ENCODE measurements around the gene BPIFB2. TPM values are rescaled to one million over a fixed set of nuclear protein-coding genes. Genes with fewer than 3 reads are reported as not detected.

Gene BPIFB2
- polyA plus RNA-seq, 1 donor, result not detected

DNA sequence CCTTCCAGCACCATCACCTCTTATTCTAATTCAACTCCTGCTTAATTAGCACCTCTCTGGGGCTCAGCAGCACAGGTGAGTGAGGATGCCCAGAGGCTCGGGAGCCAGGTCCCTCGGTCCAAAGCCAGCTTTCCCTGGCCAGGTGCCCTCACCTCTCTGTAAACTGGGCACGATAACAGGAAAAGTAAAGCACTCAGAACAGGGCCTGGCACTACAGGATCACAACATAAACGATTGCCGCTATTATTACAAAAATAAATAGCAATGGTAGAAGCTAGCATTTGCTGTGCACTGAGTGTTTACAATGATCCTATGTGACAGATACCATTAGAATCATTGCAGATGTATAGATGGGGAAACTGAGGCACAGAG, 2.6 kb downstream of the BPIFB2 start:
- Histone ChIP-seq H3K36me3 (ENCODE audit: control insufficient read depth, insufficient read depth, low read length) (no peaks in the 10 kb centered on the region), H3K9me3 (ENCODE audit: control insufficient read depth, low read depth, low read length) (no peaks in the 10 kb centered on the region), H3K4me3 (ENCODE audit: low read length) (no peak overlapping the region), H3K4me1 (ENCODE audit: control insufficient read depth, insufficient read depth, low read length) (no peaks in the 10 kb centered on the region), H3K27ac (ENCODE audit: low read length) (no peak overlapping the region), H3K27me3 (ENCODE audit: control insufficient read depth, insufficient read depth, low read length) (peaks cover 5% of the 10 kb centered on the region)
- no CpG with 5 or more reads among the region's 5 CpGs for WGBS (ENCODE audit: insufficient coverage, low lambda C conversion rate)
- no peak for DNase-seq

DNA sequence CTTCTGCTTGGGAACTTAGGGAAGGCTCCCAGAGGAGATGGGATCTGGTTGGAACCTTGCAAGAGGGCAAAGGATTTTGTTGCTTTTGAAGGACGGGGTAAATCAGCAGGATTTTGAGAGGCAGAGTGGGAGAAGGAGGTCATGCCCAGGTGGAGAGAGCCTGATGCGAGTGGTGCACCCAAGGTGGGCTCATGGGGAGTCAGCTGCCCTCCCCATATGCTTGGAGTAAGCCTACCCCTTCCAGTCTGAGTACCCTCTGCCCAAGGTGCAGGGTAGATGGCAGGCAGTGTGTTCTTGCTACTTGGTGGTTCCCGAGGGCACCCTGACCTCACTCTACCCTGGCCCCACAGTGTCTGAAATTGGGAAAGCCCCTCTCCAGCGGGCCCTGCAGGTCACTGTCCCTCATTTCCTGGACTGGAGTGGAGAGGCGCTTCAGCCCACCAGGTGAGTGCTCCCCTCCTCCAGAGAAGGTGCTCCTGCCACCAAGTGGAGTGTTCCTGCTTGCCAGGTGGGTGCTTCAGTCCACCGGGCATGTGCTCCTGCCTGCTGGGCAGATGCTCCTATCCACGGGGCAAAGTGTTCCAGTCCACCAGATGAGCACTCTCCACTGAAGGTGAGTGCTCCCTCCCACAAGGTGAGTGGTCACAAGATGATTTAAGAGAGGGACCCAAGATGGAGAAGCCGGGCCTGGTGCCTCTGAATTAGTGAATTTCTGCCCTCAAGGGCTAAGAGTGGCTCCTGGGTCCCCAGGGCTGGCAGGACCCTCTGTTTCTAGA, 3.4 kb downstream of the BPIFB2 start:
- Histone ChIP-seq H3K36me3 (ENCODE audit: control insufficient read depth, insufficient read depth, low read length) (no peaks in the 10 kb centered on the region), H3K27me3 (ENCODE audit: control insufficient read depth, insufficient read depth, low read length) (peaks cover 6% of the 10 kb centered on the region), H3K27ac (ENCODE audit: low read length) (no peak overlapping the region), H3K4me3 (ENCODE audit: low read length) (no peak overlapping the region), H3K9me3 (ENCODE audit: control insufficient read depth, low read depth, low read length) (no peaks in the 10 kb centered on the region), H3K4me1 (ENCODE audit: control insufficient read depth, insufficient read depth, low read length) (no peaks in the 10 kb centered on the region)
- WGBS (ENCODE audit: insufficient coverage, low lambda C conversion rate), result no CpG with 5 or more reads among the region's 8 CpGs
- no peak for DNase-seq

DNA sequence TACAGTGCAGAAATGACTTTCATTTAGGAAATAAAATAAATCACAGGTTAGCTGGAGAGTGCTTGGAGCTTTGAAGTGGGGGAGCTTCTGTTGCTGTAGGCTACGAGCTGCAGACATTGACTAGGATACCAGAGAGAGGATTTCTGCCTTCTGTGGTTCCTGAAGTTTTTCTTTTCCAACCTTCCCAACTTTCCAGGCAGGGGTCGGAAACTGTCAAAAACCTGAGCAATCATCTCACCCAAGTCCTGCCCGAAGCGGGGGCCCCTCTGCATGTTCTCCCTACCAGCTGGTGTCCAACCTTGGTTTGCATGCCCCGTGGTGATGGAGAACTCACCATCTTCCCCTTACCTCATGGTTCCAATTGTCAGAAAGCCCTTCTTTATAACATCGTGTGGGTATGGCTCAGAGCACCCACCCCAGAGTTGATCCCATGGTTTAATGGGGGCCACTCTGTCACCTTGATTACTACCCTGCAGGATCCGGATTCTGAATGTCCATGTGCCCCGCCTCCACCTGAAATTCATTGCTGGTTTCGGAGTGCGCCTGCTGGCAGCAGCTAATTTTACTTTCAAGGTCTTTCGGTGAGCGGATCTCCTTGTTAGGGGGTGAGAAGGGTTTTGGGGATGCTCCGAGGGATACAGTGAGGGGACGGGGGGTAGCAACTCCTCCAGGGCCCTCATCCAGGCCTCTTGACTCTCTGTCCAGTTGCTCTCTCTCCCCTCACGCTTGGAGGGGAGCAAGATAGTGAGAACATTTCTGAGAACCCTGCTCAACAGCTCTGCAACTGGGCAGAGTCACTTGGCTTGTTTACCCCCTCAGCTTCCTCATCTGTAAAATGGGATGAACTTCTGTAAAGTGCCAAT, 5.1 kb downstream of the BPIFB2 start:
- no CpG with 5 or more reads among the region's 15 CpGs for WGBS (ENCODE audit: insufficient coverage, low lambda C conversion rate)
- H3K4me3 ChIP-seq (ENCODE audit: low read length), result no peak overlapping the region
- no peaks in the 10 kb centered on the region for H3K36me3 ChIP-seq (ENCODE audit: control insufficient read depth, insufficient read depth, low read length)
- no peaks in the 10 kb centered on the region for H3K9me3 ChIP-seq (ENCODE audit: control insufficient read depth, low read depth, low read length)
- no peak overlapping the region for H3K27ac ChIP-seq (ENCODE audit: low read length)
- H3K4me1 ChIP-seq (ENCODE audit: control insufficient read depth, insufficient read depth, low read length), result no peaks in the 10 kb centered on the region
- peaks cover 6% of the 10 kb centered on the region for H3K27me3 ChIP-seq (ENCODE audit: control insufficient read depth, insufficient read depth, low read length)
- DNase-seq, result no peak

DNA sequence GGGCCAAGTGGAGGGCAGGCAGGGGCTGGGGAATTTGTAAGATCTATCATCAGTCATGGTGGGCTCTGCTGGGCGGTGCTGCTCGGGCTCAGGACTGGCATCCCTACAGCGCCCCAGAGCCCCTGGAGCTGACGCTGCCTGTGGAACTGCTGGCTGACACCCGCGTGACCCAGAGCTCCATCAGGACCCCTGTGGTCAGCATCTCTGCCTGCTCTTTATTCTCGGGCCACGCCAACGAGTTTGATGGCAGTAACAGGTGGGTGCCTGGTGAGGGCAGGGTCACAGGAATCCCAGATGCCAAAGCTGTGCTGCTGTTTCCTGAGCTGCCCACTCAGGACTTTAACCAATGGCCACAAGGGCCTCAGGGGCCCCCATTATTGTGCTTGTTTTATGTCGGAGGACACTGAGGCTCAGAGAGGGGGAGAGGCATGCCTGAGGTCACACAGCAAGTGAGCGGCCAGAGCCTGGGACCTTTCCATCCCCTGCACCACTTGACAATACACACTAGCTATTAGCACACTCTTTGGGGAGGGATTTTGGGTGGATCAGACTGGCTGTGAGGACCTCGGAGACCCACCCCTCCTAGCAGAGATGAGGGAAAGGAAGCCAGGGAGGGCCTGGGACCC, 6.3 kb downstream of the BPIFB2 start:
- Histone ChIP-seq H3K27me3 (ENCODE audit: control insufficient read depth, insufficient read depth, low read length) (peaks cover 6% of the 10 kb centered on the region), H3K4me1 (ENCODE audit: control insufficient read depth, insufficient read depth, low read length) (no peaks in the 10 kb centered on the region), H3K4me3 (ENCODE audit: low read length) (no peak overlapping the region), H3K9me3 (ENCODE audit: control insufficient read depth, low read depth, low read length) (no peaks in the 10 kb centered on the region), H3K36me3 (ENCODE audit: control insufficient read depth, insufficient read depth, low read length) (no peaks in the 10 kb centered on the region), H3K27ac (ENCODE audit: low read length) (no peak overlapping the region)
- WGBS (ENCODE audit: insufficient coverage, low lambda C conversion rate), result no CpG with 5 or more reads among the region's 12 CpGs
- DNase-seq, result no peak

DNA sequence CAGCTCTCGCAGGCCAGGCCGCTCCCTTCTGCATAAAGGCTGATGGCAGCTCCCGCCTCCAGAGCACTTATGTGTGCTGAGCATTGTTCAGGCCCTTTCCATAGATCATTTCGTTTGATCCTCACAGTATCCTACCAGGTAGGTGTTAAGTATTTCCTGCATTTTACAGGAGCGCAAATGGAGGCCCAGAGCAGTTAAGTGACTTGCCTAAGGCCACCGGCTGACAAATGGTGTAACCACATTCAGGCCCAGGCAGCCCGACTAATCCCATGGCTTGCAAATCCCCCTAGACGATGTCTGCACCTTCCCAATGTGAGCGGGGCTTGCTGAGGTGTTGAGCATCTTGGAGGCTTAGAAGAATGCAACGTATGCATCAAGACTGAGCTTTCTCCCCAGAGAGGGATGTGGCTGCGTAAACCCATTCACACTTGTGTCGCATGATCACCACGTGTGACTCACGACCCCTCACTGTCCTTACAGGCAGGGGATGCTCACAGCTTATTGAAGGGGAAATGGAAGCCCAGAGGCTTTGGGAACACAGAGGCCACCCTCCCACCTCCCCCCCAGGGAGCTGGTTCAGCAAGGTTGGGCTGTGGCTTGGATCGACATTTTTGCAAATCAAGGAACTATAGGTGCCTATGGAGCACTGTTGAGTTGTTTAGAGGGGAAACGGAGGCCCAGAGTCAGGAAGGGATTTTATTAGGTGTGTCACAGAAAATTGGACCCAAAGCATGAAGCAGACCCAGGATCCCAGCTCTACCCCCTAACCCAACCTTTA, 7.0 kb downstream of the BPIFB2 start:
- no CpG with 5 or more reads among the region's 16 CpGs for WGBS (ENCODE audit: insufficient coverage, low lambda C conversion rate)
- Histone ChIP-seq H3K4me1 (ENCODE audit: control insufficient read depth, insufficient read depth, low read length) (no peaks in the 10 kb centered on the region), H3K27me3 (ENCODE audit: control insufficient read depth, insufficient read depth, low read length) (peaks cover 6% of the 10 kb centered on the region), H3K36me3 (ENCODE audit: control insufficient read depth, insufficient read depth, low read length) (no peaks in the 10 kb centered on the region), H3K4me3 (ENCODE audit: low read length) (no peak overlapping the region), H3K9me3 (ENCODE audit: control insufficient read depth, low read depth, low read length) (no peaks in the 10 kb centered on the region), H3K27ac (ENCODE audit: low read length) (no peak overlapping the region)
- no peak for DNase-seq

DNA sequence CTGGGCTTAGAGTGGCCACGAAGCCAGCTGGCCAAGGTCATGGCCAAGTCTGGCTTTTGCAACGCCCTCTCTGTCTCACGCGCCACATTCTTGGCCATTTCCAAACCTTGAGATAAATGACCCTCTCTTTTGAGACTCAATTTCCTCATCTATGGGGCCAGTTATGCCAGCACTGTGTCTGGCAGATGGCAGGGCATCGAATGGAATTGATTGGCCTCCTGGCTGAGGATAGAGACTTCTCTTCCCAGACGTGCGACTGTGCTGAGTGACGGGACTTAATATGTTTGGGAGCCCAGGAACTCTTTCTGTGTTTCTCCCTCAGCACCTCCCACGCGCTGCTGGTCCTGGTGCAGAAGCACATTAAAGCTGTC, 7.6 kb downstream of the BPIFB2 start:
- no peak for DNase-seq
- Histone ChIP-seq H3K4me3 (ENCODE audit: low read length) (no peak overlapping the region), H3K36me3 (ENCODE audit: control insufficient read depth, insufficient read depth, low read length) (no peaks in the 10 kb centered on the region), H3K27ac (ENCODE audit: low read length) (no peak overlapping the region), H3K4me1 (ENCODE audit: control insufficient read depth, insufficient read depth, low read length) (no peaks in the 10 kb centered on the region), H3K9me3 (ENCODE audit: control insufficient read depth, low read depth, low read length) (no peaks in the 10 kb centered on the region), H3K27me3 (ENCODE audit: control insufficient read depth, insufficient read depth, low read length) (peaks cover 6% of the 10 kb centered on the region)
- WGBS (ENCODE audit: insufficient coverage, low lambda C conversion rate), result 90% methylated on average over 2 of the region's 10 CpGs

DNA sequence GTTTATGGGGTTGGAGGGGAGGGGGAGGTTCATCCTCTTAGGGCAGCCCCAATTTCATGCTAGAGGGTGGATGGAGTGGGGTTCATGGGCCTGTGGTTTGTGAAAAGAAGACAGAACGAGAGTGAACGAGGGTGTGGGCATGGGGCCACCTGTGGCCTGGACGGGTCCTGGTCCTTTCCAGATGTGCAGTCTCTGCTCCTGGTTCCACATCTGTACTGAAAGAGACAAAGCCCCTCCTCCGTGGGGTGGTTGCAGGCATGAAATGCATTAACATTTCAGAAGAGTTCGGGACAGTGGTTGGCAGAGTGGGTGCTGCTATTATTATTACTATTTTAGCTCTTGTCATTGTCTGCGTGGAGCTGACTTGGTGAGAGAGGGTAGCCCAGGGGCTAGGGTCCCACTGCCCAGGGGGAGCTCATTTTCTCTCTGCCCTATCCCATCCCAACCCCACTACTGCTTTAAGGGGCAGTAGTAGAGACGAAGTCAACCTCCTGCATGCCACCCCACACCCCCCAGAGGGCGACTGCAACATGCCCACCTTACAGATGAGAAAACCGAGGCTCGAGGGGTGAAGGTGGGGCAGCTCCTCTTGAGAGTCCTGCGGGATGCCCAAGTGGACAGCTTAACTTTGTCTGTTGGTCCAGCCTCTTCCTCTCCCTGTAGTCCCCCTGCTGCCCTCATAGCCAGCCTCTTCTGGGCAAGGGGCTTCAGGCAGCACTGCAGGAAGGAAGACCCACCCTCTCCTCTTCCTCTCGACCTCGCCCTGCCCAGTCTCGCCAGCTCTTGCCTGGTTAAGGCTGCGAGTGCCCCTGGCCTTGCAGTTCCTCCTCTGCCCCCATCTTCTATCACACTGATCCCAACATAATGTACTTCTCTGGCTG, 8.4 kb downstream of the BPIFB2 start:
- no CpG with 5 or more reads among the region's 15 CpGs for WGBS (ENCODE audit: insufficient coverage, low lambda C conversion rate)
- Histone ChIP-seq H3K4me3 (ENCODE audit: low read length) (no peak overlapping the region), H3K9me3 (ENCODE audit: control insufficient read depth, low read depth, low read length) (no peaks in the 10 kb centered on the region), H3K36me3 (ENCODE audit: control insufficient read depth, insufficient read depth, low read length) (no peaks in the 10 kb centered on the region), H3K27ac (ENCODE audit: low read length) (no peak overlapping the region), H3K4me1 (ENCODE audit: control insufficient read depth, insufficient read depth, low read length) (no peaks in the 10 kb centered on the region), H3K27me3 (ENCODE audit: control insufficient read depth, insufficient read depth, low read length) (peaks cover 6% of the 10 kb centered on the region)
- no peak for DNase-seq

DNA sequence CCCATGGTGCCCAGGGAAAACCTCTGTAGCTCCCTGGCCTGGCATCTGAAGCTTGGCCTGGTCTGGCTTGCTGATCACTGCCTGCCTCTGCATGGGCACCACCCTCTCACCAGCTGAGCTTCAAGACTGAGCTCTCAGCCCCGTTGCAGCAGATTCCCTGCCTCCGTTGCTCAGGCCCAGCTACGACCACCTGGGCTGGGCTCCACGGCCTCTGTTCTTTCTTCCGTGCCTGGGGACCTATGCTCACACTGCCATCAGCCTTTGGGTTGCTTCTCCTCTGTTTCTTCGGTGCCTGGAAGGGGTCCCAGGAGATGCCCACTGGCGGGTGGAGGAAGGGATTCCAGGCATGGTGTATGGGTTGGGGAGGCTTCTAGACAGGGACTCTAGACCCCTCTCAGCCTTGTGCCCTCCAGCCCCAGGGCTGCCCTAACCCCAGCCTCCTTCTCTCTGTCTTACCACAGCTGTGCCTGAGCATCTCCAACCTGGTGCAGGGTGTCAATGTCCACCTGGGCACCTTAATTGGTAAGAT, 9.1 kb downstream of the BPIFB2 start:
- H3K27ac ChIP-seq (ENCODE audit: low read length), result no peak overlapping the region
- H3K36me3 ChIP-seq (ENCODE audit: control insufficient read depth, insufficient read depth, low read length), result no peaks in the 10 kb centered on the region
- no peaks in the 10 kb centered on the region for H3K4me1 ChIP-seq (ENCODE audit: control insufficient read depth, insufficient read depth, low read length)
- no peak overlapping the region for H3K4me3 ChIP-seq (ENCODE audit: low read length)
- no CpG with 5 or more reads among the region's 7 CpGs for WGBS (ENCODE audit: insufficient coverage, low lambda C conversion rate)
- H3K9me3 ChIP-seq (ENCODE audit: control insufficient read depth, low read depth, low read length), result no peaks in the 10 kb centered on the region
- no peak for DNase-seq
- H3K27me3 ChIP-seq (ENCODE audit: control insufficient read depth, insufficient read depth, low read length), result peaks cover 6% of the 10 kb centered on the region

DNA sequence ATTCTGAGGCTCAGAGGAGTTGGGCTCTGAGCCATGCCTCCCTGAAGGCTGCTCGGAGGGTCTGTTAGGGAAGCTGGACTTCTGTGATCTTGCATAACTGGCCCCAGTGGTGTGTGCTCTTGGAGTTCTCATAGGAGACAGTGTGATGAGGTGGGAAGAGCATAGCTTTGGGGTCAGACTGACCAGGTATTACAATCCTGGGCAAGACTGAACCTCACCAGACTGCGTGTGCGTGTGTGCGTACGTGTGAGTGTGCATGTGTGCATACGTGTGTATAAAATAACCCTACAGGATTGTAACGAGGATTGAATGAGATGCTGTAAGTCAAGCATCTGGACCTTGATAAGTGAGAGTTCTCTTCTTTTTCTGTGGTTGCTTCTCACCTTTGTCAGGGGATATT, 10.0 kb downstream of the BPIFB2 start:
- H3K27me3 ChIP-seq (ENCODE audit: control insufficient read depth, insufficient read depth, low read length), result peaks cover 6% of the 10 kb centered on the region
- H3K27ac ChIP-seq (ENCODE audit: low read length), result no peak overlapping the region
- H3K4me1 ChIP-seq (ENCODE audit: control insufficient read depth, insufficient read depth, low read length), result no peaks in the 10 kb centered on the region
- no peak for DNase-seq
- H3K36me3 ChIP-seq (ENCODE audit: control insufficient read depth, insufficient read depth, low read length), result no peaks in the 10 kb centered on the region
- no CpG with 5 or more reads among the region's 7 CpGs for WGBS (ENCODE audit: insufficient coverage, low lambda C conversion rate)
- H3K9me3 ChIP-seq (ENCODE audit: control insufficient read depth, low read depth, low read length), result no peaks in the 10 kb centered on the region
- no peak overlapping the region for H3K4me3 ChIP-seq (ENCODE audit: low read length)
